OCI-LY3 (cell line): Measurements from ENCODE around the gene SCRN2.

Experiments
- H2AFZ ChIP-seq: fragments of 200-600, 300-600 bp; shearing (Covaris generic); 2 replicates; pipeline ENCODE4 v1.6.0; 2014; ENCODE audit warnings: antibody characterized with exemption, low read depth, low read length
- H3K27ac ChIP-seq: fragments of 200-600, 300-600 bp; sonication (generic); 2 replicates; pipeline ENCODE4 v1.5.1; 2014; ENCODE audit warnings: mild to moderate bottlenecking, low read length, moderate library complexity, mixed read lengths
- H3K27me3 ChIP-seq: fragments of 200-600, 300-600 bp; sonication (generic); 2 replicates; pipeline ENCODE4 v1.6.1; 2014; ENCODE audit warnings: low read depth, low read length, mixed read lengths
- H3K36me3 ChIP-seq: fragments of 200-600, 300-600 bp; sonication (generic); replicated peaks from 2 replicates; pipeline ENCODE3; 2014; ENCODE audit warnings: low read depth, low read length, mixed read lengths
- H3K4me1 ChIP-seq: fragments of 300-600, 200-600 bp; sonication (generic); 2 replicates; pipeline ENCODE4 v1.6.1; 2014; ENCODE audit warnings: low read length, mixed read lengths
- H3K4me2 ChIP-seq: fragments of 200-600, 300-600 bp; sonication (generic); 2 replicates; pipeline ENCODE4 v1.6.1; 2014; ENCODE audit warnings: low read length, mixed read lengths
- H3K4me3 ChIP-seq: fragments of 300-600, 200-600 bp; sonication (generic); 2 replicates; pipeline ENCODE4 v1.5.1; 2014; ENCODE audit warnings: antibody characterized with exemption, mild to moderate bottlenecking, low read length, moderate library complexity
- H3K79me2 ChIP-seq: fragments of 300-600, 200-600 bp; shearing (Covaris generic); 2 replicates; pipeline ENCODE4 v1.6.1; 2014; ENCODE audit warnings: mild to moderate bottlenecking, low read length, mixed read lengths
- H3K9ac ChIP-seq: fragments of 300-600, 200-600 bp; shearing (Covaris generic); 2 replicates; pipeline ENCODE4 v1.6.0; 2014; ENCODE audit warnings: mild to moderate bottlenecking, low read length, moderate library complexity
- H3K9me3 ChIP-seq: fragments of 200-600, 300-600 bp; shearing (Covaris generic); 2 replicates; pipeline ENCODE4 v1.6.1; 2014; ENCODE audit warnings: low read length, mixed read lengths; ENCODE audit not compliant: insufficient read depth
- H4K20me1 ChIP-seq: fragments of 200-600, 300-600 bp; sonication (generic); 2 replicates; pipeline ENCODE4 v1.6.1; 2016; ENCODE audit warnings: low read length, mixed read lengths; ENCODE audit not compliant: insufficient read depth
- EZH2phosphoT487 ChIP-seq: fragments of 200-600 bp; shearing (Covaris generic); IDR thresholded peaks from 2 replicates; pipeline ENCODE4 v1.6.1; 2018; ENCODE audit warnings: antibody characterized with exemption, mixed run types, low read depth
- TF ChIP-seq, protein P1 (sequence below): fragments of 200-600, 300-600 bp; sonication (generic); IDR thresholded peaks from 2 replicates; pipeline ENCODE4 v1.5.1; 2014; ENCODE audit warnings: antibody characterized with exemption, low read length, low read depth

Gene SCRN2

DNA sequence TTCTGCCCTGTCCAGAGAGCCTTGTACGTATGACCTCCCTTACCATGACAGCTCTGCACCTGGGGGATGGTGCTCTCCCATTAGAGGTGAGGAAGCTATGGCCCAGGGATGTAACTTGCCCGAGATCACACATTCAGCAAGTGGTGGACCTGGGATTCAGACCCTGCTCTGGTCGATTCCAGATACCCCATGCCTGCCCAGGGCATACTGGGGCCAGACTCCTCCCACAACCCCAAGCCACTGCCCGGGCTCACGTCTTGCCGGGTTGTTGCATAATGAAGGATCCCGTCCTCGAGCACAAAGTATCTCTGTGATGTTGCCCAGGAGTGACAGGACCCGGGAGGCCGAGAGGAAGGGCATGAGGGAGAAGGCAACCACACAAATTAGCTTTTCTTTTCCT is 21.6 kb downstream of the SCRN2 start:
- H3K4me1 ChIP-seq: peaks cover 18% of the 10 kb centered on the region
- no peak for TF ChIP-seq EZH2phosphoT487
- TF ChIP-seq, protein P1, sequence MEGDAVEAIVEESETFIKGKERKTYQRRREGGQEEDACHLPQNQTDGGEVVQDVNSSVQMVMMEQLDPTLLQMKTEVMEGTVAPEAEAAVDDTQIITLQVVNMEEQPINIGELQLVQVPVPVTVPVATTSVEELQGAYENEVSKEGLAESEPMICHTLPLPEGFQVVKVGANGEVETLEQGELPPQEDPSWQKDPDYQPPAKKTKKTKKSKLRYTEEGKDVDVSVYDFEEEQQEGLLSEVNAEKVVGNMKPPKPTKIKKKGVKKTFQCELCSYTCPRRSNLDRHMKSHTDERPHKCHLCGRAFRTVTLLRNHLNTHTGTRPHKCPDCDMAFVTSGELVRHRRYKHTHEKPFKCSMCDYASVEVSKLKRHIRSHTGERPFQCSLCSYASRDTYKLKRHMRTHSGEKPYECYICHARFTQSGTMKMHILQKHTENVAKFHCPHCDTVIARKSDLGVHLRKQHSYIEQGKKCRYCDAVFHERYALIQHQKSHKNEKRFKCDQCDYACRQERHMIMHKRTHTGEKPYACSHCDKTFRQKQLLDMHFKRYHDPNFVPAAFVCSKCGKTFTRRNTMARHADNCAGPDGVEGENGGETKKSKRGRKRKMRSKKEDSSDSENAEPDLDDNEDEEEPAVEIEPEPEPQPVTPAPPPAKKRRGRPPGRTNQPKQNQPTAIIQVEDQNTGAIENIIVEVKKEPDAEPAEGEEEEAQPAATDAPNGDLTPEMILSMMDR: no peak
- H3K9me3 ChIP-seq: no peaks in the 10 kb centered on the region
- H3K27me3 ChIP-seq: no peaks in the 10 kb centered on the region
- no peak overlapping the region for H3K4me3 ChIP-seq
- H2AFZ ChIP-seq: no peak overlapping the region
- H3K79me2 ChIP-seq: no peaks in the 10 kb centered on the region
- H3K4me2 ChIP-seq: no peak overlapping the region
- H3K27ac ChIP-seq: no peak overlapping the region
- H3K9ac ChIP-seq: no peak overlapping the region
- H3K36me3 ChIP-seq: peaks cover 6% of the 10 kb centered on the region
- no peaks in the 10 kb centered on the region for H4K20me1 ChIP-seq

DNA sequence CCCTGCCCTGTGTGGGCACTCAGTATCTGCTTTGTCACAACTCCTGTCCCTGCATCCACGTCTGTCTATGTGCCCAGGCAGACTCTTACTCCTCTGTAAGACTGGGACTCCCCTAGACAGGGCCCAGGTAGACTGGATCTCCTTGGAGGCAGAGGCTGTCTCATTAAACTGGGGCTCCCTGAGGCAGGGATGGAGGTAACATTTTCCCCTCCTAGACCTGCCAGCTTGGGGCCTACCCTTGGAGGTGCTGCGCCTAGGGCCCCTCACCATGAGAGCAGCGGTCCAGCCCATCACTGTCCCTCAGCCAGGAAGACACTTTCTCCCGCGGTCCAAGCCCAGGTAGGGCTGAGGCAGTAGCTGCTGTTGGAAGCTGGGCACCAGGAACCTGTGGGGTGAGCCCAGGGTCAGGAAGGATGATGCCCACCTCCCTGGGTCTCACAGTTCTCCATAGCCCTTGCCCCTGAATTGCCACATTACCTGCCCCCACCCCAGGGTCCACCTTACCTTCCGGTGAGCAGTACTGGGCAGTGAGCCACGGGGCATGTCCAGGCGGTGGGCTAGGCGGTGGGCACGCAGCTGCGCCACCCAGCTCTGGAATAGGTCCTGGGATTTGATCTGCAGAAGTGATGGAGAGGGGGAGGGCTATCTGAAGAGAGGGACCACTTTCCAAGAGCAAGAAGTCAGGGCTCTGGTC is 22.9 kb downstream of the SCRN2 start:
- peaks cover 18% of the 10 kb centered on the region for H3K4me1 ChIP-seq
- no peaks in the 10 kb centered on the region for H4K20me1 ChIP-seq

DNA sequence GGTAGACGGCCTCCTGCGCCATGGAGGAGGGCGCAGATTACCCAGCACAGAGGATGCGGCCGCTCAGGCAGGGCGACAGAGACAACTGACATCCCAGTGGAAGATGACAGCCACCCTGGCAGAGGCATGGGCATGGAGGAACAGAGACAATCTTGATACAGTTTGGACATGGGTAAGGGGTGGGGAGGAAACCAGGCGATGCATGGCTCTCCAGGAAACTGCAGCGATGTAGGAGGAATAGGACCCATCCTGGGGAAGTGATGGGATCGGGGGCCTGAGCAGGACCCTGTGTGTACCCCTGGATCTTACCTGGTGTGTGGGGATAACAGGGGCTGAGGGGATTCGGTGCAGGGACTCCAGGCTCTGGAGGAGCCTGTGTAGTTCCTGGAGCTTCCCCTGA is 24.1 kb downstream of the SCRN2 start:
- H3K9ac ChIP-seq: no peak overlapping the region
- no peaks in the 10 kb centered on the region for H3K79me2 ChIP-seq
- no peak overlapping the region for H3K27ac ChIP-seq
- no peak overlapping the region for H3K4me2 ChIP-seq
- peaks cover 14% of the 10 kb centered on the region for H3K4me1 ChIP-seq
- no peaks in the 10 kb centered on the region for H4K20me1 ChIP-seq
- H3K4me3 ChIP-seq: no peak overlapping the region
- no peaks in the 10 kb centered on the region for H3K9me3 ChIP-seq
- TF ChIP-seq, protein P1: no peak
- no peak for TF ChIP-seq EZH2phosphoT487
- no peaks in the 10 kb centered on the region for H3K27me3 ChIP-seq
- H3K36me3 ChIP-seq: no peaks in the 10 kb centered on the region
- H2AFZ ChIP-seq: no peak overlapping the region

More for the DNA sequence above, 22.9 kb downstream of the SCRN2 start:
- Histone ChIP-seq H2AFZ (no peak overlapping the region), H3K4me2 (no peak overlapping the region), H3K36me3 (peaks cover 2% of the 10 kb centered on the region), H3K27me3 (no peaks in the 10 kb centered on the region), H3K9ac (no peak overlapping the region), H3K4me3 (no peak overlapping the region), H3K9me3 (no peaks in the 10 kb centered on the region), H3K27ac (no peak overlapping the region), H3K79me2 (no peaks in the 10 kb centered on the region)
- TF ChIP-seq, protein P1: no peak
- TF ChIP-seq EZH2phosphoT487: no peak

DNA sequence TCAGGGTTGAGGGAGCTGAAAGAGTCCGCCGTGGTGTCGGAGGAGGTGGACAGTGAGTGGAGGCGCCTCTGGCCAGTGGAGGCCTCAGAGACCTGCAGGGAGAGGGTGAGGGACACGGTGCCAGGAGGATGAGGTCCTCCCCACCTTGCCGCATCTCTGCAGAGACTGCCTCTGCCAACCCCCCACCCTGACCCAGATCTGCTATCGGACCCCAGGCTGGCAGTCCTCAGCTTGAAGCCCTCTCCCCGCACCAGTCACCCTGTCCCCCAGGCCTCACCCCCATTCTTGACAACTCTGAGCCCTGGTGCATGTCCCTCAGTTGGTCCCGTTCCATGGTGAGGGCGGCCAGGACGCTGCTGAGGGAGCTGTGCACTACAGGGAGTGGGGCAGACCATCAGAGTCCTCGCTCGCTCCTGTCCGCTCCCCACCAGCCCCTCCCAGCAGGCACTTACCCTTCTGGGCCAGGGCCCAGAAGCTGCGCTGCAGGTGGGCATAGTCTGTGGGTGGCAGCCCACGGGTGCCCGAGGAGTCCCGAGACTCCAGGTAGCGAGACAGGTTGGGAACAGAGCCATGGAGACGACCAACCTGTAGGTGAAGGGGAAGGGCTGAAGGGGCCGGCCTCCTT is 24.9 kb downstream of the SCRN2 start:
- Histone ChIP-seq H3K4me1 (peaks cover 12% of the 10 kb centered on the region; the same call in 1 of the 2 replicates), H3K36me3 (no peaks in the 10 kb centered on the region), H3K27ac (no peak overlapping the region)

More for the DNA sequence above, 24.9 kb downstream of the SCRN2 start:
- no peak overlapping the region for H3K9ac ChIP-seq
- H2AFZ ChIP-seq: no peak overlapping the region
- H3K27me3 ChIP-seq: no peaks in the 10 kb centered on the region
- TF ChIP-seq EZH2phosphoT487: no peak
- TF ChIP-seq, protein P1: no peak
- no peak overlapping the region for H3K4me3 ChIP-seq
- no peaks in the 10 kb centered on the region for H3K79me2 ChIP-seq
- H4K20me1 ChIP-seq: no peaks in the 10 kb centered on the region
- H3K9me3 ChIP-seq: no peaks in the 10 kb centered on the region
- no peak overlapping the region for H3K4me2 ChIP-seq
